Testis (tissue), 2 donors: Measurements from ENCODE around the gene SHB.

Source experiments
- CTCF ChIP-seq, 3 experiments: fragments of 450-650 bp in 2 of 3; fragments of 200-600 bp in 1 of 3; sonication (generic) in 1 of 3; IDR thresholded peaks; one replicate each; pipeline ENCODE4 v1.5.1; 2016 to 2019; ENCODE audit warnings: antibody characterized with exemption in 3 of 3, mild to moderate bottlenecking in 2 of 3, moderate library complexity in 1 of 3
- POLR2A ChIP-seq: fragments of 450-650 bp; IDR thresholded peaks from one replicate; pipeline ENCODE4 v1.6.1; 2017; ENCODE audit warnings: antibody characterized with exemption, mild to moderate bottlenecking, moderate library complexity

GRCh38 chr9:38061326-38061977, 7.6 kb downstream of the SHB start:
- TF ChIP-seq CTCF (IDR thresholded peaks at IDR 0.05) (no peak), POLR2A (no peak)
